Occipital lobe (tissue), 2 donors: ENCODE measurements around the gene SCP2. TPM values are rescaled to one million over a fixed set of nuclear protein-coding genes. Genes with fewer than 3 reads are reported as not detected.
A peak's percentile ranks its signal among the peaks of the same experiment; 100 is the strongest.

Experiments used
- DNase-seq: peaks from one replicate; lab custom pipeline; 2025; lab: John Stamatoyannopoulos, UW
- total RNA-seq: library from RNA; depleted of rRNA; stranded (reverse); fragments of >200 nt; gene quantifications from one replicate; pipeline ENCODE4 v1.2.3, GENCODE V29; 2014

Gene SCP2
- total RNA-seq, 1 donor from 2014 or later = 72.7 TPM

DNA sequence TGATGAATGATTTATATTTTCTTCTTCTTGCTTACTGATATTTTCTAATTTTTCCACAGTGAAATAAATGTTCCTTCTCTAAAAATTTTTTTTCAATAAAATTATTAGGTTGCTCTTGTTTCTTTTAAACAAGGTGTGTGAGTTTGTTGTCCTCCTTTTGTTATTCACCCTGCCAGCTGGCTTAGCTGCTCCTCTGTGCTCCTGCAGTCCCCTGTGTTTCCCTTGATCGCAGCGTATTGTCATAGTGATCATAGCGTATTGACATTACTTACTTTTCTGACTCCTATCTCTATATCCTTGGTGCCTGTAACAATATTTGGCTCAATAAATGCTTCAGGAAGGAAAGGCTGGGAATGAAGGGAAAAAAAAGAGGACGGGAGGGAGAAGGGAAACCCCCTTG is 110.1 kb downstream of the SCP2 start:
- DNase-seq = no peak

DNA sequence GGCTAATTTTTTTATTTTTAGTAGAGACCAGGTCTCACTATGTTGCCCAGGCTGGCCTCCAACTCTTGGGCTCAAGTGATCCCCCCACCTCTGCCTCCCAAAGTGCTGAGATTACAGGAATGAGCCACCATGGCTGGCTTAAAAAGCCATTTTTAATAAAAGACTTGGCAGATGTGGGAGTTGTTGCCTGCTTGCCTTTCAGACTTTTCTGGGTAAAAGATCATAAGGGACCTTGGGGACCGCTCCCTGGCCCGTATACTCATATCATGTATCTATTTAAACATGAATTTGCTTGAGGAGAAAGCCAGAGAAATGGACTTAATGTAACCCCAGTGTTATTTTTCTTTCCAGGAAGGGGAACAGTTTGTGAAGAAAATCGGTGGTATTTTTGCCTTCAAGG is 111.5 kb downstream of the SCP2 start:
- no peak for DNase-seq

DNA sequence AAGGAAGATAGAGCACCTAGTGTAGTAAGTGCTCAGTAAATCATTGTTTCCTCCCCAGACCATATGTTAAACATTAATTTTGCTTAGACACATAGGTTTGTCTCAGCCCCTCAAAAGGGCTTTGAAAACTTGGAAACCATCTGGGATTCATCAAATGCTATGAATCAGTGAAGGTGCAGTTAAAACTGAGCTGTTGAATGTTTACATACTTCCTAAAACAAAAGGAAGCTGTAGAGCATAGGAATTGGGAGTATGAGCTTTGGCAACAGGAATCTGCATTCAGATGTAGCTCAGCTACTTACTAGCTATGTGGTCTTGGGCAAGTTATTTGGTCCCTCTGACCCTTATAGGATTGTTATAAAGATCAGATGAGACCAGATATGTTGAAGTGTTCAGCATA is 116.2 kb downstream of the SCP2 start:
- no peak for DNase-seq

DNA sequence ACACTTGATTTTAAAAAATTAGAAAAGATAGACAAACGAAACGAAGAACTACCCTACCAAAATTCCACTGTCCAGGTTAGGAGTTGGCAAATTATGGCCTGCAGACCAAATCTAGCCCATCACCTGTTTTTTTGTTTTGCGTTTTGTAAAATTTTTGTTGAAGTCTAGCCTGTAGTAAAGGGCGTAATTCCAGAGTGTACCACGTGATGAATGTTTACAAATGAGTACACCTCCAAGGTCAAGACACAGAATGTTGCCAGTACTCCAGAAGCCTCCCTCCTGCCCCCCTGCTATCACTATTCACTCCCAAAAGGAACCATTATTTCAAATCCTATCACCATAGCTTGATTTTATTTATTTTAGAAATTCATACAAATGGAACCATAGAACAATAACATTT is 117.8 kb downstream of the SCP2 start:
- DNase-seq = no peak

DNA sequence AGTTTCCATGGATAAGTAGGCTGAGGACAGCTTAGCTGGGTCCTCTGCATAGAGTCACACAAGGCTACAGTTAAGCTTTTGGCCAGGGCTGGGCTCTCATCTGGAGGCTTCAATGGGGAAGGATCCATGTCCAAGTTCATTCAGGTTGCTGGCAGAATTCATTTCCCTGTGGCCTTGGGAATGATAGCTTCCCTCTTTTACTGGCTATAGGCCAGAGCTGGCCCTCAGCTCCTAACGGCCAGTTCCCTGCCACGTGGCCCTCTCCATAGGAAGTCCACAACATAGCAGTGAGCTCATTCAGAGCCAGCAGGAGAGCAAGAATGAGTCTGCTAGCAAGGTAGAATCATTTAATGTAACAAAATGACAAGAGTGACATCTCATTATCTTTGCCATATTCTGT is 119.9 kb downstream of the SCP2 start:
- DNase-seq = no peak

DNA sequence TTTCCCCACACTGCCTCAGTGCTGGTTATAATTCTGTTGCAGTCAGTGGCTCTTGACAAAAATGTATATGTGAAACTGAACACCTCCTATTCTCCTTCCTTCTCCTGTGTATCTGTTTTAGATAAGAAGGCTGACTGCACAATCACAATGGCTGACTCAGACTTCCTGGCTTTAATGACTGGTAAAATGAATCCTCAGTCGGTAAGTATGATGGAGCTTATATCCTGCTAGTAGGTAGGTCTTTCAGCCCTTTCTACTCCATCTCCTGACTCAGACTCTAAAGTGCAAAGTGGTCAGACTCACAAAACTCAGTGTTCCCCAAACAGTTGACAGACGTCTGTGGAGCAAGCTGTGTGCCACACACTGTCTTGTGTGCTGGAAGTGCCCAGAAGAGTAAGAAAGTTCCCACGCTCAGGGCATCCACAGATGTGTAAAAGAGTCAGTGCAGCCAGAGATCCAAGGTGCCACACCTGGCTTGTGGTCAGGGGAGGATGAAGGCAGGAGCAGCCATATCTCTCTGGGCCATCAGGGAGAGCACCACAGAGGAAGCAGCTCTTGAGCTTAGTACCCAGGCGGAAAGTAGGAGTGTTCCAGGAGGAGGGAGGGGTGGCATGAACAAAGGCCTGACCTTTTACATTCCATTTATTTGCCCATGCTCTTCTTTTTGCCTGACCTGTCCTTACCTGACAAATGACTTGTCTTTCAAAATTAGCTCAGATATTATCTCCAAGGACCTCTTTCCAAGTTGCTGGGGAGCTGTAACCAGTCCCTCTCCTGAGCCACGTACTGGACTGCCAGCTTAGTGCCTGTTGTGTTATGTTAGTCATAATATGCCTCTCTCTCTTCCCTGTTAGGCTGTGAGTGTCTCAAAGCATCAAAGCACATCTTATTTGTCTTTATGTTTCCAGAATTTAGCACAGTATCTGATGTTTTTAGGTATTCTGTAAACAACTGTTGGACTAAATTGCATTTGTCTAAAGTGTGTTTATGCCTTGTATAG is 121.0 kb downstream of the SCP2 start:
- no peak for DNase-seq

DNA sequence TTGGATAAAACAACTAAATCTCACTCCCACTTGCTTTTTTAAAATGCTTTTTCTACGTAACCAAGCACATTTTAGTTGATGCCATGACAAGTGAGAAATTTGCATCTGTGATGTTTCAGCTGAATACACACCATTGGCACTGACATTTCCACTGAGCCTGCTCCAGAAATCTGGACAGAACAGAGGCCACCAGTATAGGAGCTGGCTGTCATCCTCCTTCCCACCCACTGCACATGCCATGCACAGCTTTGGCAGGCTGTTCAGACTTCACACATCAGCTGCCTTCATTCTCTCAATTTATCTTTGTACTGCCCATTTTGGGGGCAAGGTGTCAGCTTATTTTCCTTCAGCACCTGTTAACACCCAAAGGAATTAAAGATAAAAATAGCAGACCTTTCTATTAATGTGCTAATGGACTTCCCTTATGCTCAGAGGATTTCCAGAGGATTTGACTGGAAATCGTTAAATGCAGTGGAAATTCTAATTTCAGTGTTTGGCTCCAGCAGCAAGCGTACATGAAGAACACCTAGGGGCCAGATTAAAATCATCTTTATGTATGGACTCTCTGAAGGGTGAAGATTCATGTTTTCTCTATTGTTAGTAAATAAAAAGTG is 122.0 kb downstream of the SCP2 start:
- DNase-seq = peak; percentile 47

DNA sequence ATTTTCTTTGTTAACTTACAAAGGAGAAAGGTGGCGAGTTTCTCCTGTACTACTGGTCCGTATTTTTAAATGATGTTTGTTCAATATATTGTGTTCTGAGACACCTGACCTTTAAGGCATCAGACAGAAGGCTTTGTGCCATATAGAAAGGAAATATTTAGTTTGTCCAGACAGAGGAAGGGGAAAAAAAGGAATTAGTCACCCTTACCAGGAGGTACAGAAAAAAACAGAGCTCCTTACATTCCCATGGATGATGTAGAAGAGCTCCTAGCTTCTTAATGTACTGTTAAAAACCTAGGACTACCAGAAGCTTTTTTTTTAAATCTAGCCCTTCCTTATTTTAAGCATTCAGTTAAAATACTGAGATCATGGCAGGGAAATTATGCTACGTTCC is 122.5 kb downstream of the SCP2 start:
- no peak for DNase-seq

DNA sequence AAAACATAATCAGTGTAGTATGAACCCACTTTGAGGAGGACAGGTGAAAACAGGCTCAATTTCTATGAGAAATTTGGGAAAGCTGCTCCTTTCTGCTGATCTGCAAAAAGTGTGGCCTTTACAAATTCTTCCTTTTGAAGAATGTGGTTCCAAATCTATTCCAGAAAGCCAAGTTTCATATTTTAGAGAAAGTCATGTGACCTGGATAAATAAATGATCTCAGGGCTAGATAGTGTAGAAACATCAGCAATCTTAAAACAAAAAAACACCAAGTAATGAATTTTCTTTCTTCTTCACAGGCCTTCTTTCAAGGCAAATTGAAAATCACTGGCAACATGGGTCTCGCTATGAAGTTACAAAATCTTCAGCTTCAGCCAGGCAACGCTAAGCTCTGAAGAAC is 123.2 kb downstream of the SCP2 start:
- DNase-seq = no peak

DNA sequence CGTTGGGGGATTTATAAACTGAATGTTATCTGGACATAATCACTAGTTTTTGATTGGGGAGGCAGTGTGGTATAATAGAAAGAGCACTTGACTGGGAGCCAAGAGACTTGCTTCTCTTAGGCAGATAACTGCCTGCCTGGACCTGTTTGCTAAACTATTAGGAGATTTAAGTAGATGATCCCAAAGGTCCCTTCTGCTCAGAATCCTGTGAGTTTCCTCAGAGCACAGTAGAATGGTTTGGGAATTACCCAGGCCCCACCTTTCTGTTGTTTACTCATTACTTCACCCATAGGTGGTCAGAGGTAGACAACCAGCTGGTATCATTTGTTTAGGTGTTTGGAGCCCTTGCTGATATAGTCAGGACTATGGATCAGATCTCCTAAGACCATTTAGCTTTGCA is 124.6 kb downstream of the SCP2 start:
- DNase-seq = no peak

DNA sequence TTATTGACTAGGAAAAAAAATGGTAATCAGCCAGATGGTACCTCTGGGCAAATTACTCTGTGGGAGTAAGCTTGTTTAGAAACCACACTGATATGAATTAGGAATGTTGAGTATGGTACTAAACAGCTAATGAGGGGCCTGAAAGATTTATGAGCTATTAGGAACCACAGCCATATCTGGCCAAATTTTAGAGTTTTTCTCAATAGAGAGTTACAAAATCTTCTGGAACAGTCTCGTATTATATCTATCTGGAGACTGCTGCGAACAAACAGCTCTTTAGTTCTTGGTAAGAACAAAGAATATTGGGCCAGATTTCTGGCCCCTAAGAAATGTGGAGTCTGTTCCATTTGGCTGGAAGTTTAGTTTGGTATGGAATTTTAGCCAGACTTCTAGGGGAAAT is 130.1 kb downstream of the SCP2 start:
- DNase-seq = no peak

DNA sequence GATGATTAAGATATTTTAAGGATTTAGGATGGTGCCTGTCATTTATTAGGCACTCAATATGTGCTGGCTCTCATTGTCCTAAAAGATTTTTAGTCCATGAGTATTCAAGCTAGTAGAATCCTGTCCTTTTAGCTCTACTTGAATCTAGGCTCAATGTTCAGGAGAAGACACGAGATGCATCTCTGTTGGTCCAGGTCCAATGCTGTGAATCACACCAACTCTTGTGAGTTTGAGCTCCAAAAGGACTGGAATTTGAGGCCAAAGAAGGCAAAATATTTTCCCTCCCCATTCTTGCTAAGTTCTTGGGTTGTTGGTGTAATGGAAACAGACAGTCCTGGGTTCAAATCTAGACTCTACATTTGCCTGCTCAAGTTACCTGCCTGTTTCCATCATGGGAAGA is 133.5 kb downstream of the SCP2 start:
- DNase-seq = no peak

DNA sequence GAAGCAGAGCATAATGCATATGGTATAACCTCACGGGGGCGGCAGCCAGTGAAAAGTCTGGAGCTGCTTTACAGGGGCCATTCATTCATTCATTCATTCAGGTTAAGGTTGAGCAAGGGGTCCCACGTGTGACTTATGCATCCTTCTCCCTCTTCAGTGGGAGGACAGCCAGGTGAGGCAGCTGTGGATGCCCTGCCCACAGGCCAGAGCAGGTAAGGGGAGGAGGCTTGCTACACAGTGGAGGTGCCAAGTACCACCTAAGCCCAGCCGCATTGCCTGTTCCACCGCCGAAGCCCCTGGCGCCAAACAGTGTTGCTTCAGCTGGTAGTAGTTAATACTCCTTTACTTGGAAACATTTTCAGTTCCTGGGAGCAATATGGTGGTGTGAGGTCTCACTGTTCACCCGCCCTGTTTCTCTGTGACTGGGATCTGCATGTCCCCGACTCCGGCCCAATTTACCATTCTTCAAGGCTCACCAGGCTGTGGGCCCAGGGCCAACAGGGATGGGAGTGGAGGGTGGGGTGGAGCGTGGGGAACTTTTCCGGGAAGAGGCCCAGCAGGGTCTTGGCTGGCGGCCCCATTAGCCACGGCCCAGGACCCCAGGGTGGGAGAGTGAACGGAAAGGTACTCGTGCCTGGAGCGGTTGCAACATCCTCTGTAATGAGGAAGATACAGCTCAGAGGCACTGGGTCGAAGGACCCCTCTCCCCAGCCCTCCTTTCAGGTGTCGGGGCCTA is 134.2 kb downstream of the SCP2 start:
- DNase-seq = no peak

DNA sequence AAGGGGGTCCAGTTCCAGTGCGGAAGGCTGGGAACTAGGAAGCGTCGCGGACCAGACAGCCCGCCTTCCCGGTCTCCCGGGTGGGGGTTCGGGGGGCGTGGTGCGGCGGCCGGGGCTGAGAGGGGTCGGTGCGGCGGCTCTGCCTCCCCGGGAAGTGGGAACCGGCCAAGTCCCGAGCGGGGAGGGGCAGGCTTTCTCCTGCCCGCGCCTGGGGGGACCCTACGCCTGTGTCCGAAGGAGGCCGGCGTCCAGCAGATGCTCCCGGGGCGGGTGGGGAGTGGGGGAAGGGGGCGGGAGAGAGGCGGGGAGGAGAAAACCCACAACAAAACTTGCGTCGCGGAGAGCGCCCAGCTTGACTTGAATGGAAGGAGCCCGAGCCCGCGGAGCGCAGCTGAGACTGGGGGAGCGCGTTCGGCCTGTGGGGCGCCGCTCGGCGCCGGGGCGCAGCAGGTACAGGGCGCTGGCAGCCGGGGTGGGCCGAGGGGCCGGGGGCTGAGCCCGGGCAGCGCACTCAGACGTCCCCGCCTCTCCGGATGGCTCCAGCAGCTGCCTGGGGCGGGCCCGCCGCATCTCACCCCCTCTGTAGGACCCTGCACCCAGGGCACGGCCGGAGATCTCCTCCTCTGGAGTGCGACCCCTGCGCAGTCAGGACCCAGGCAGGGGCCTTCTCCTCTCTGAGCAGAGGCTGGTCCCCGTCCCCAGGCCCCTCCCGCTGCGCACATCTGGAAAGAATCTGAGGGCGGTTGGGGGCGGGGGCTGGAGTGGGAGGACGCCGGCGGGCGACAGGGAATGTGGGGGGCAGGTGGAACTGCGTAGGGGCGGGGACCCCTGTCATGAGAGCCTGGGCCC is 135.0 kb downstream of the SCP2 start, which contains the start of gene PODN:
PODN (plus strand) TSS at position 355 of the 849 bp plus-strand sequence. CDS start 7,643 bp downstream, outside the sequence.
- DNase-seq = no peak

DNA sequence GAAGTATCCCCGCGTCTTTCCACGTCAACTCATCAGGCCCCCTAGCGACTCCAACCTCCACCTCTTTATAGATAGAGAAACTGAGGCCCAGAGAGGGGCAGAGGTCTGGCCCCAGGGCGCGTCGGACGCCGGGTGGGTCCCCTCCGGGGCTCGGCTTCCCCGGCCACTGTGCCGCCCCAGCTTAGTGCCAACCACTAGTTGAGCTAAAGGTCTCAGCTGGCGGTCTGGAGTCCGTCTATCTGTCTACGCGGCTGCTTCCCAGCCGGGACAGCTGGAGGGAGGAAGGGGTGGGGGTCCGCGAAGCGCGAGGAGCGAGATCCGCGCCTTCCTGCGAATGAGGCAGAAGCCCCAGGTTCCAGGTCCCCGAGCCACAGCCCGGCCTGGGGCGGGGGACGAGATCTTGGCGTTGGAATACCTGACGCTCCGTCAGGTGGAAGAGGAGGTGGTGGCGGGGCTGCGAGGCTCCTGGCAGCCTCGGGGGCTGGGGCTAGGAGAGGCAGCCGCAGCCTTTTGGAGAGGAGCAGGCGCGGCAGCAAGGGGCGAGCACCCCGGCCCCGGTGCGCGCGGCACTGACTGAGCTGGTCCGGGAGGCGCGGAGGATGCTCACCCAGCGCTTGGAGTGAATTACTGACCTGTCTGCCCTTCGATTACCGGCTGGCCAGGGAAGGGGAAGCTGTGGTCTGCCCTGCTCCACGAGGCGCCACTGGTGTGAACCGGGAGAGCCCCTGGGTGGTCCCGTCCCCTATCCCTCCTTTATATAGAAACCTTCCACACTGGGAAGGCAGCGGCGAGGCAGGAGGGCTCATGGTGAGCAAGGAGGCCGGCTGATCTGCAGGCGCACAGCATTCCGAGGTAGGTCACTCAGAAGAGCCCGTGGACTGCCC is 135.9 kb downstream of the SCP2 start:
- DNase-seq = no peak

DNA sequence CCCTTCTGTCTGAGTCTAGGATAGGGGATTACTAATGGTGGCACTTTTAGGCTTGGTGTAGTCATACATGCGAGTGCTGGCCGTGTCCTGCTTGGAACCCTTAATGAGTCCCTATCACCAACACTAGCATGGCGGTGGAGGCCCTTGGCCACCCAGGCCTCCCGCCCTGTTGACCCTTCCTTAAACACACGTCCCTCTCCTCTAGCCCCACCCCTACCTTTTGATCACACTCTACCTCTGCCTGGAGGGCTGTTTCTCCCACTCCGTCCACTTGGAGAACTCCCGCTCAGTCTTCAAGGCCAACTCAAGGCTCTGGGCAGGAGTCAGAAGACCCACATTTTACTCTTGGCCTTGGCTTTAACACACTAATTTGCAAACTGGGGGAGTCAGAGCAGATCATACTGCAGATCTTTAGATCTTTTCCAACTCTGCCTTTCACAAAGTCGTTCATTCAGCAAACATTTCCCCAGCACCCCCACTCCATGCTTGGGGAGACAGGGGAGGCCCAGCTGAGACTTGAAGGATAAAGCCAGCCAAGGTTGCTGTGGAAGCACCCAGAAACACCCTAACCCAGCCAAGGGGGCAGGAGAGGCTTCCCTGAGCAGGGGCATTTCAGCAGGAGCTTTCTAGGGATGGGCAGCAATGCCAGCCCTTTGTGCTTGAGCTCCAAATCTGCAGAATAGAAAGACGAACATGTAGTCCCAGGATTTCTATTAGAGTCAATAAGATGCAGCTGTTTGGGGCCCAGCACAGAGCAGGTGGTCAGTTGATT is 136.9 kb downstream of the SCP2 start:
- no peak for DNase-seq

DNA sequence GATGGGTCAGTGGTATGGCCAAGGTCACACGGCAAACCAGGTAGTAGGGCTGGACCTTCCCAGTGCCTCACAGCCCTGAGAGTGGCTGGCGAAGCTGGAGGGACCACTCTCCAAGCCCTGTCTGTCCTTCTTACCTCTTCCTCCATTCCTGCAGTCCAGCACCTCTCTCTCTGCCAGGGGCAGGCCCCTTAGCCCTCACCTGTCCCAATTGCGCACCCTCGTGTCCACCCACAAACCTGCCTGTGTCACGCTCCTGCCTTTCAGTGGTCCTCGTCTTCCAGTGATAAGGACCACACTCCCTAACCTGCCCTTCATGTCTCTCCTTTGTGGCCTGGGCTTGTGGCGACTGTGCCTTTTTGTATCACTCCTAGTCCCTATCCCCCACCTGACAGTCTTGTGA is 138.3 kb downstream of the SCP2 start:
- no peak for DNase-seq

DNA sequence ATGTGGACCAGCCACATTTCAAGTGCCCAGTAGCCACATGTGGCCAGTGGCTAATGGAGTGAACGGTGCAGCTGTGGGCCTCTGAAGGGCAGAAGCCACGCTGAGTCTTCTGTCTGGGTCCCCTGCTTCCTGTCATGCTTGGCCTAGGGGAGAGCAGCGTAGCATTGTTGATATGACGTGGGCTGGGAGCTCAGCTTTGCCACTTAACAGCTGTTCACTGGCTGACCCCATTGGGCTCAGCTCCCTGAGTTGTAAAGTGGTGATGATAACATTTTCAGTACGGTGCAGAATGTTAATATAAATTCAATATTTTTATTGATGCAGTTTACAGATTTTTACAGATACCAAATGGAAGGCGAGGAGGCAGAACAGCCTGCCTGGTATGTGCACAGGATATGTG is 139.4 kb downstream of the SCP2 start:
- DNase-seq = no peak
